Gastroesophageal sphincter (tissue), 4 donors: ENCODE data around the gene STT3A. TPM values are rescaled to one million over a fixed set of nuclear protein-coding genes. Genes with fewer than 3 reads are reported as not detected.

Source experiments
- ATAC-seq: fragments of 150-250 bp; one replicate; pipeline ENCODE4 v1.9.1; 2016; ENCODE audit warnings: mild to moderate bottlenecking, moderate library complexity
- H3K27ac ChIP-seq, 4 donors: fragments of 200-600 bp; sonication (generic) in 3 of 4; 1 replicate in 3 of 4; 2 replicates in 1 of 4; pipeline ENCODE4 v1.5.1; 2016 to 2019
- H3K27me3 ChIP-seq: fragments of 200-600 bp; sonication (generic); one replicate; pipeline ENCODE4 v1.5.1; 2019
- H3K36me3 ChIP-seq, 2 donors: fragments of 200-600 bp; sonication (generic); one replicate each; pipeline ENCODE4 v1.5.1; 2019; ENCODE audit warnings: control low read depth in 1 of 2
- H3K4me1 ChIP-seq, 3 donors: fragments of 200-600 bp; sonication (generic); 1 replicate in 2 of 3; 2 replicates in 1 of 3; pipeline ENCODE4 v1.5.1; 2016 to 2019; ENCODE audit warnings: control low read depth in 2 of 3
- H3K4me3 ChIP-seq, 2 donors: fragments of 200-600 bp; sonication (generic); one replicate each; pipeline ENCODE4 v1.5.1; 2019; ENCODE audit warnings: mild to moderate bottlenecking in 1 of 2, moderate library complexity in 1 of 2
- H3K9me3 ChIP-seq, 3 donors: fragments of 200-600 bp; sonication (generic); one replicate each; pipeline ENCODE4 v1.5.1; 2017 to 2019; ENCODE audit warnings: control low read depth in 2 of 3
- EP300 ChIP-seq: sonication (generic); formaldehyde crosslinking; IDR thresholded peaks from one replicate; pipeline ENCODE4 v1.6.1; 2017; ENCODE audit warnings: antibody characterized with exemption, mild to moderate bottlenecking
- POLR2A ChIP-seq, 2 donors: fragments of 450-650 bp; IDR thresholded peaks; one replicate each; pipeline ENCODE4 v1.6.1; 2017; ENCODE audit warnings: antibody characterized with exemption in 2 of 2, mild to moderate bottlenecking in 2 of 2, moderate library complexity in 1 of 2
- POLR2AphosphoS5 ChIP-seq: sonication (generic); formaldehyde crosslinking; IDR thresholded peaks from one replicate; pipeline ENCODE4 v1.6.1; 2017; ENCODE audit warnings: antibody characterized with exemption
- WGBS, 2 donors: methylation state at CpG; one replicate each; pipeline ENCODE4 v1.1.5; 2018; ENCODE audit warnings: low coverage in 1 of 2; 5-methylcytosine and 5-hydroxymethylcytosine counted together
- total RNA-seq, 4 donors: library from RNA; depleted of rRNA; stranded (reverse); fragments of >200 nt; gene quantifications; one replicate each; pipeline ENCODE4 v1.1.0, GENCODE V29; 2016
- TF ChIP-seq, protein P1 (sequence below), 4 experiments: fragments of 200-600 bp in 2 of 4; fragments of 450-650 bp in 2 of 4; sonication (generic) in 1 of 4; IDR thresholded peaks; one replicate each; pipeline ENCODE4 v1.5.1; 2017 to 2019; ENCODE audit warnings: antibody characterized with exemption in 4 of 4, mild to moderate bottlenecking in 2 of 4, moderate library complexity in 2 of 4

STT3A gene
- total RNA-seq, 4 donors from 2014 or later: 58.2 to 71.4 (median 60.9) TPM

GRCh38 chr11:125553357-125553756, 39.3 kb upstream of the STT3A start:
- Histone ChIP-seq H3K27me3 (peaks cover 7% of the 10 kb centered on the region), H3K4me1 (no peaks in the 10 kb centered on the region), H3K9me3 (peaks cover 0 to 25% (median 0%) of the 10 kb centered on the region in 3 donors), H3K36me3 (no peaks in the 10 kb centered on the region), H3K4me3 (no peak overlapping the region), H3K27ac (no peak overlapping the region)
- WGBS, 2 donors: 93% methylated on average over 1 of the region's 1 CpG; no CpG with 5 or more reads in 1 of the 2 donors
- TF ChIP-seq, protein P1, sequence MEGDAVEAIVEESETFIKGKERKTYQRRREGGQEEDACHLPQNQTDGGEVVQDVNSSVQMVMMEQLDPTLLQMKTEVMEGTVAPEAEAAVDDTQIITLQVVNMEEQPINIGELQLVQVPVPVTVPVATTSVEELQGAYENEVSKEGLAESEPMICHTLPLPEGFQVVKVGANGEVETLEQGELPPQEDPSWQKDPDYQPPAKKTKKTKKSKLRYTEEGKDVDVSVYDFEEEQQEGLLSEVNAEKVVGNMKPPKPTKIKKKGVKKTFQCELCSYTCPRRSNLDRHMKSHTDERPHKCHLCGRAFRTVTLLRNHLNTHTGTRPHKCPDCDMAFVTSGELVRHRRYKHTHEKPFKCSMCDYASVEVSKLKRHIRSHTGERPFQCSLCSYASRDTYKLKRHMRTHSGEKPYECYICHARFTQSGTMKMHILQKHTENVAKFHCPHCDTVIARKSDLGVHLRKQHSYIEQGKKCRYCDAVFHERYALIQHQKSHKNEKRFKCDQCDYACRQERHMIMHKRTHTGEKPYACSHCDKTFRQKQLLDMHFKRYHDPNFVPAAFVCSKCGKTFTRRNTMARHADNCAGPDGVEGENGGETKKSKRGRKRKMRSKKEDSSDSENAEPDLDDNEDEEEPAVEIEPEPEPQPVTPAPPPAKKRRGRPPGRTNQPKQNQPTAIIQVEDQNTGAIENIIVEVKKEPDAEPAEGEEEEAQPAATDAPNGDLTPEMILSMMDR (IDR thresholded peaks at IDR 0.05): no peak
- no peak for TF ChIP-seq EP300
- no peak for TF ChIP-seq POLR2AphosphoS5
- TF ChIP-seq POLR2A (IDR thresholded peaks at IDR 0.05): no peak
- no peak for ATAC-seq

- Histone ChIP-seq H3K36me3 (no peaks in the 10 kb centered on the region), H3K27ac (no peak overlapping the region), H3K27me3 (peaks cover 7% of the 10 kb centered on the region), H3K4me1 (no peaks in the 10 kb centered on the region), H3K9me3 (peaks cover 0 to 25% (median 0%) of the 10 kb centered on the region in 3 donors), H3K4me3 (no peak overlapping the region)
- 64% methylated on average over 3 of the region's 3 CpGs; no CpG with 5 or more reads in 1 of the 2 donors for WGBS, 2 donors
- TF ChIP-seq POLR2AphosphoS5 (no peak), POLR2A (IDR thresholded peaks at IDR 0.05) (no peak), EP300 (no peak)
- TF ChIP-seq, protein P1 (IDR thresholded peaks at IDR 0.05): no peak
- ATAC-seq: no peak
These were observed 38.6 kb upstream of the STT3A start for GRCh38 chr11:125554038-125554437.

GRCh38 chr11:125559888-125560287, 32.8 kb upstream of the STT3A start:
- 64 to 79% methylated on average over 3 of the region's 3 CpGs for WGBS, 2 donors
- Histone ChIP-seq H3K27me3 (no peaks in the 10 kb centered on the region), H3K9me3 (no peaks in the 10 kb centered on the region), H3K27ac (no peak overlapping the region), H3K4me1 (no peaks in the 10 kb centered on the region), H3K4me3 (no peak overlapping the region), H3K36me3 (no peaks in the 10 kb centered on the region)
- ATAC-seq: no peak
- TF ChIP-seq, protein P1 (IDR thresholded peaks at IDR 0.05): no peak
- TF ChIP-seq POLR2AphosphoS5 (no peak), POLR2A (IDR thresholded peaks at IDR 0.05) (no peak), EP300 (no peak)

DNA sequence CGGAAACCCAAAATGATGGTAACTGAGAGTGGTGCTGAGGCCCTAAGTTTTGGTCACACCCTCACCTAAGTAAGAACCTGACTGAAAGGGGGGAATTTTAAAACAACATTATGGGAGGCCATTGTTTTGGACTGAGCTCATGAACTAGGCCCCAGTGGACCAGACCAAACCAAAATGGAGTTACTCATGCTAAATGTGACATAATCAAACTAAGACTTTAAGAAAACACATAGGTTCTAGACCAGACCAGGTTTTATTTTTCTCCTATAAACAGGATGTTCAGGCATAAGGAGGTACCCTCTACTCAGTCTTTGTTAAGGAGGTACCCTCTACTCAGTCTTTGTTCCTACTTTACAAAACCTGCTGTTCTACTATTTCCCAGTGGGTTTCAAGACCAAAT, 30.7 kb upstream of the STT3A start:
- H3K27me3 ChIP-seq: no peaks in the 10 kb centered on the region
- H3K4me1 ChIP-seq: no peaks in the 10 kb centered on the region
- no peaks in the 10 kb centered on the region for H3K36me3 ChIP-seq
- WGBS, 2 donors: 100% methylated on average over 1 of the region's 1 CpG
- no peak overlapping the region for H3K4me3 ChIP-seq
- TF ChIP-seq POLR2A (IDR thresholded peaks at IDR 0.05): no peak
- TF ChIP-seq POLR2AphosphoS5: no peak
- no peak for TF ChIP-seq EP300
- TF ChIP-seq, protein P1 (IDR thresholded peaks at IDR 0.05): no peak
- H3K27ac ChIP-seq: no peak overlapping the region
- no peaks in the 10 kb centered on the region for H3K9me3 ChIP-seq
- no peak for ATAC-seq

- H3K9me3 ChIP-seq: no peaks in the 10 kb centered on the region
- TF ChIP-seq POLR2A (IDR thresholded peaks at IDR 0.05) (no peak), EP300 (no peak), POLR2AphosphoS5 (no peak)
- TF ChIP-seq, protein P1 (IDR thresholded peaks at IDR 0.05): no peak
- H3K4me3 ChIP-seq: no peak overlapping the region
- H3K27ac ChIP-seq: no peak overlapping the region
- H3K36me3 ChIP-seq: no peaks in the 10 kb centered on the region
- WGBS, 2 donors: 40 to 47% methylated on average over 2 to 4 of the region's 4 CpGs
- H3K4me1 ChIP-seq: no peaks in the 10 kb centered on the region
- no peak for ATAC-seq
- H3K27me3 ChIP-seq: no peaks in the 10 kb centered on the region
These were observed 30.2 kb upstream of the STT3A start for GRCh38 chr11:125562430-125562829.
